ENCODE results near the gene SOX14.

SOX14 gene

GRCh38 chr3:137762674-137763593 is 1.2 kb upstream of the SOX14 start:
- H3K4ac ChIP-seq (ENCODE audit: low read length), result no peak overlapping the region
- H2AK5ac ChIP-seq (ENCODE audit: low read depth, low read length), result no peak overlapping the region
- no peak overlapping the region for H2BK120ac ChIP-seq (ENCODE audit: low read depth, low read length)
- no peak overlapping the region for H3K9ac ChIP-seq (ENCODE audit: low read depth, low read length, poor library complexity)
- H2BK12ac ChIP-seq (ENCODE audit: low read length), result no peak overlapping the region
- no CpG with 5 or more reads among the region's 34 CpGs for WGBS, 2 donors (ENCODE audit: extremely low coverage in 2 of 2, insufficient read length in 2 of 2, insufficient replicate concordance in 1 of 2)
- no peak overlapping the region for H3K18ac ChIP-seq (ENCODE audit: low read length)
- no peak overlapping the region for H3K4me3 ChIP-seq (ENCODE audit: low read length in 2 of 2)
- H3K27me3 ChIP-seq (ENCODE audit: control insufficient read depth in 3 of 3, insufficient read depth in 3 of 3, low read depth in 1 of 3, low read length in 3 of 3), result peaks cover 49 to 85% (median 85%) of the 10 kb centered on the region in 3 experiments
- peaks cover 4 to 39% of the 10 kb centered on the region in 2 donors for H3K4me1 ChIP-seq (ENCODE audit: control insufficient read depth in 2 of 2, insufficient read depth in 1 of 2, low read depth in 1 of 2, low read length in 2 of 2)
- no peak overlapping the region for H3K14ac ChIP-seq (ENCODE audit: low read length)
- no peak overlapping the region for H2BK5ac ChIP-seq (ENCODE audit: low read length)
- no peak for DNase-seq (ENCODE audit: low spot score)
- no peak overlapping the region for H4K8ac ChIP-seq (ENCODE audit: low read depth, low read length)
- no peak overlapping the region for H3K23ac ChIP-seq (ENCODE audit: low read depth, low read length, poor library complexity)
- H3K79me1 ChIP-seq (ENCODE audit: low read depth, low read length), result no peaks in the 10 kb centered on the region
- H3K4me2 ChIP-seq (ENCODE audit: insufficient read depth, low read length, poor library complexity, severe bottlenecking), result no peak overlapping the region
- no peak overlapping the region for H2AFZ ChIP-seq (ENCODE audit: low read length)
- no peak overlapping the region for H3K27ac ChIP-seq (replicated peaks; ENCODE audit: low read length)
- peaks cover 0 to 1% of the 10 kb centered on the region in 2 donors for H3K9me3 ChIP-seq (replicated peaks in 1 of 2; ENCODE audit: control insufficient read depth in 2 of 2, insufficient read depth in 1 of 2, low read depth in 1 of 2, low read length in 2 of 2)
- H3K36me3 ChIP-seq (replicated peaks in 1 of 2; ENCODE audit: control insufficient read depth in 2 of 2, insufficient read depth in 2 of 2, low read length in 2 of 2), result no peaks in the 10 kb centered on the region
- H4K91ac ChIP-seq (ENCODE audit: low read depth, low read length, poor library complexity), result no peak overlapping the region
- H2BK15ac ChIP-seq (ENCODE audit: low read length), result no peak overlapping the region

DNA sequence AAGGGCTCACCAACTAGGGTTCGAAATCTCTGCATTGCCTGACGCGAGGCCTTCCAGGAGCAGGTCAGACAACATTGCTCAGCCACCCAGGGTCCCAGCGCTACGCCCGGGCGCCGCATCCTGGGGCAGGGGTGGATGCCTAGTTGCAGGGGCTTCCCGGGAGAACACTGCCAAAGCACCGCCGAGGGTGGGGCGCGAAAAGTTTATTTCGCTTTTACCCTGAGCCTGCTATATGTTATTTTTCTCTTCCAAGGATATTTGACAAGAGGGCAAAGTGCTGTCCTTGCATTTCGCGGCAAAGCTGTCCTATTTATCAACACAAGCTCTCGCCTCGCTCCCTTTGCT is 549 bp upstream of the SOX14 start:
- H3K27me3 ChIP-seq (ENCODE audit: control insufficient read depth in 3 of 3, insufficient read depth in 3 of 3, low read depth in 1 of 3, low read length in 3 of 3), result peaks cover 51 to 91% (median 89%) of the 10 kb centered on the region in 3 experiments
- H3K79me1 ChIP-seq (ENCODE audit: low read depth, low read length), result no peaks in the 10 kb centered on the region
- H2AK5ac ChIP-seq (ENCODE audit: low read depth, low read length), result no peak overlapping the region
- H3K18ac ChIP-seq (ENCODE audit: low read length), result no peak overlapping the region
- peaks cover 5 to 43% of the 10 kb centered on the region in 2 donors for H3K4me1 ChIP-seq (ENCODE audit: control insufficient read depth in 2 of 2, insufficient read depth in 1 of 2, low read depth in 1 of 2, low read length in 2 of 2)
- H3K36me3 ChIP-seq (replicated peaks in 1 of 2; ENCODE audit: control insufficient read depth in 2 of 2, insufficient read depth in 2 of 2, low read length in 2 of 2), result no peaks in the 10 kb centered on the region
- no peak overlapping the region for H3K4me3 ChIP-seq (ENCODE audit: low read length in 2 of 2)
- H3K23ac ChIP-seq (ENCODE audit: low read depth, low read length, poor library complexity), result no peak overlapping the region
- H3K9ac ChIP-seq (ENCODE audit: low read depth, low read length, poor library complexity), result no peak overlapping the region
- no peak overlapping the region for H2BK120ac ChIP-seq (ENCODE audit: low read depth, low read length)
- no peak overlapping the region for H3K14ac ChIP-seq (ENCODE audit: low read length)
- no peak overlapping the region for H2BK5ac ChIP-seq (ENCODE audit: low read length)
- H4K91ac ChIP-seq (ENCODE audit: low read depth, low read length, poor library complexity), result no peak overlapping the region
- peaks cover 0 to 1% of the 10 kb centered on the region in 2 donors for H3K9me3 ChIP-seq (replicated peaks in 1 of 2; ENCODE audit: control insufficient read depth in 2 of 2, insufficient read depth in 1 of 2, low read depth in 1 of 2, low read length in 2 of 2)
- no CpG with 5 or more reads among the region's 18 CpGs for WGBS, 2 donors (ENCODE audit: extremely low coverage in 2 of 2, insufficient read length in 2 of 2, insufficient replicate concordance in 1 of 2)
- no peak overlapping the region for H2BK15ac ChIP-seq (ENCODE audit: low read length)
- H2BK12ac ChIP-seq (ENCODE audit: low read length), result no peak overlapping the region
- peak overlapping the region; percentile 59 for H2AFZ ChIP-seq (ENCODE audit: low read length)
- H3K4me2 ChIP-seq (ENCODE audit: insufficient read depth, low read length, poor library complexity, severe bottlenecking), result peak overlapping the region; percentile 51
- no peak overlapping the region for H4K8ac ChIP-seq (ENCODE audit: low read depth, low read length)
- no peak overlapping the region for H3K4ac ChIP-seq (ENCODE audit: low read length)
- no peak for DNase-seq (ENCODE audit: low spot score)
- H3K27ac ChIP-seq (replicated peaks; ENCODE audit: low read length), result no peak overlapping the region

- Histone ChIP-seq H3K9ac (ENCODE audit: low read depth, low read length, poor library complexity) (peak overlapping the region; percentile 78), H3K4ac (ENCODE audit: low read length) (no peak overlapping the region), H3K18ac (ENCODE audit: low read length) (peak overlapping the region; percentile 88), H2BK12ac (ENCODE audit: low read length) (no peak overlapping the region), H3K27me3 (ENCODE audit: control insufficient read depth in 3 of 3, insufficient read depth in 3 of 3, low read depth in 1 of 3, low read length in 3 of 3) (peaks cover 58 to 98% (median 92%) of the 10 kb centered on the region in 3 experiments), H3K4me2 (ENCODE audit: insufficient read depth, low read length, poor library complexity, severe bottlenecking) (no peak overlapping the region), H3K79me1 (ENCODE audit: low read depth, low read length) (no peaks in the 10 kb centered on the region), H3K9me3 (replicated peaks in 1 of 2; ENCODE audit: control insufficient read depth in 2 of 2, insufficient read depth in 1 of 2, low read depth in 1 of 2, low read length in 2 of 2) (no peaks in the 10 kb centered on the region), H3K23ac (ENCODE audit: low read depth, low read length, poor library complexity) (peak overlapping the region; percentile 21), H3K14ac (ENCODE audit: low read length) (peak overlapping the region; percentile 90), H3K27ac (replicated peaks; ENCODE audit: low read length) (no peak overlapping the region), H4K8ac (ENCODE audit: low read depth, low read length) (no peak overlapping the region), H2AK5ac (ENCODE audit: low read depth, low read length) (peak overlapping the region; percentile 92), H2BK5ac (ENCODE audit: low read length) (peak overlapping the region; percentile 42), H2BK15ac (ENCODE audit: low read length) (peak overlapping the region; percentile 32), H3K4me1 (ENCODE audit: control insufficient read depth in 2 of 2, insufficient read depth in 1 of 2, low read depth in 1 of 2, low read length in 2 of 2) (peaks cover 5 to 49% of the 10 kb centered on the region in 2 donors), H2BK120ac (ENCODE audit: low read depth, low read length) (peak overlapping the region; percentile 40), H2AFZ (ENCODE audit: low read length) (no peak overlapping the region), H3K4me3 (ENCODE audit: low read length in 2 of 2) (no peak overlapping the region), H4K91ac (ENCODE audit: low read depth, low read length, poor library complexity) (no peak overlapping the region), H3K36me3 (replicated peaks in 1 of 2; ENCODE audit: control insufficient read depth in 2 of 2, insufficient read depth in 2 of 2, low read length in 2 of 2) (no peaks in the 10 kb centered on the region)
- no peak for DNase-seq (ENCODE audit: low spot score)
- no CpG with 5 or more reads among the region's 58 CpGs for WGBS, 2 donors (ENCODE audit: extremely low coverage in 2 of 2, insufficient read length in 2 of 2, insufficient replicate concordance in 1 of 2)
Observed at GRCh38 chr3:137764563-137765309, 621 bp downstream of the SOX14 start.
